Uterus (tissue), 2 donors: ENCODE data around the gene ATP8B1.

Source experiments
- CTCF ChIP-seq, 4 experiments: fragments of 200-600 bp in 2 of 4; fragments of 450-650 bp in 2 of 4; sonication (generic) in 2 of 4; IDR thresholded peaks; one replicate each; pipeline ENCODE4 v1.5.1; 2016 to 2019; ENCODE audit warnings: antibody characterized with exemption in 4 of 4, mild to moderate bottlenecking in 2 of 4, moderate library complexity in 1 of 4
- POLR2A ChIP-seq, 2 donors: fragments of 450-650 bp; IDR thresholded peaks; one replicate each; pipeline ENCODE4 v1.6.1; 2016; ENCODE audit warnings: antibody characterized with exemption in 2 of 2, mild to moderate bottlenecking in 1 of 2, moderate library complexity in 1 of 2

GRCh38 chr18:57833441-57834101 is 30.5 kb upstream of the ATP8B1 start:
- no peak for TF ChIP-seq CTCF (IDR thresholded peaks at IDR 0.05)
- TF ChIP-seq POLR2A (IDR thresholded peaks at IDR 0.05): no peak
